Natural killer cell (primary cell): ENCODE measurements around the gene MALRD1. TPM values are rescaled to one million over a fixed set of nuclear protein-coding genes. Genes with fewer than 3 reads are reported as not detected.

Experiments
- ATAC-seq, 3 donors: fragments of 150-1000 bp in 2 of 3; fragments of 200-7000 bp in 1 of 3; cut with Tn5 transposase; 1 replicate in 1 of 3; 2 replicates in 2 of 3; pipeline ENCODE4 v1.10.0; 2021; ENCODE audit warnings: mild to moderate bottlenecking in 2 of 3, moderate library complexity in 2 of 3
- DNase-seq, 2 donors: peaks; one replicate each; pipeline versions ENCODE4 v3.0.0 to v3.0.0-alpha.2; 2013 to 2021; ENCODE audit warnings: mixed read lengths in 1 of 2
- H3K27ac ChIP-seq: one replicate; pipeline ENCODE4 v1.5.1; 2013; ENCODE audit warnings: mild to moderate bottlenecking, low read length
- H3K27me3 ChIP-seq: one replicate; pipeline ENCODE4 v1.6.1; 2013; ENCODE audit warnings: low read length; ENCODE audit not compliant: control insufficient read depth, insufficient read depth
- H3K36me3 ChIP-seq: one replicate; pipeline ENCODE4 v1.6.1; 2013; ENCODE audit warnings: low read length; ENCODE audit not compliant: control insufficient read depth, insufficient read depth
- H3K4me1 ChIP-seq: one replicate; pipeline ENCODE4 v1.6.1; 2013; ENCODE audit warnings: low read length; ENCODE audit not compliant: control insufficient read depth, insufficient read depth
- H3K4me3 ChIP-seq: one replicate; pipeline ENCODE4 v1.5.1; 2013; ENCODE audit warnings: low read length
- H3K9me3 ChIP-seq: one replicate; pipeline ENCODE4 v1.6.1; 2013; ENCODE audit warnings: low read length; ENCODE audit not compliant: control insufficient read depth, insufficient read depth
- H3K27ac Mint-ChIP-seq, 2 donors: one replicate each; pipeline ENCODE4 v1.8.0; 2022; ENCODE audit warnings: mild to moderate bottlenecking in 2 of 2, mixed read lengths in 2 of 2, moderate library complexity in 1 of 2
- H3K27me3 Mint-ChIP-seq, 2 donors: one replicate each; pipeline ENCODE4 v1.8.0; 2022; ENCODE audit warnings: low read depth in 2 of 2, mixed read lengths in 2 of 2
- H3K36me3 Mint-ChIP-seq: one replicate; pipeline ENCODE4 v1.8.0; 2022; ENCODE audit warnings: mixed read lengths
- H3K4me1 Mint-ChIP-seq, 2 donors: one replicate each; pipeline ENCODE4 v1.8.0; 2022; ENCODE audit warnings: mixed read lengths in 2 of 2
- H3K4me3 Mint-ChIP-seq: one replicate; pipeline ENCODE4 v1.8.0; 2022; ENCODE audit warnings: mild to moderate bottlenecking, moderate library complexity, mixed read lengths
- H3K9me3 Mint-ChIP-seq, 2 donors: one replicate each; pipeline ENCODE4 v1.8.0; 2022; ENCODE audit warnings: mixed read lengths in 2 of 2
- WGBS: methylation state at CpG from one replicate; pipeline ENCODE4 v1.1.7; 2013; ENCODE audit warnings: missing lambda C conversion rate; ENCODE audit not compliant: insufficient coverage; 5-methylcytosine and 5-hydroxymethylcytosine counted together
- intact Hi-C: fragments of 100-400 bp; cut with micrococcal nuclease; formaldehyde crosslinking; loops from one replicate; pipeline ENCODE4 v1.14.2; 2022
- total RNA-seq, 4 donors: library from RNA; stranded (reverse); fragments of 120-200 nt in 1 of 4; gene quantifications; one replicate each; pipeline versions ENCODE4 v1.2.3 to v1.2.4, GENCODE V29; 2013 to 2022
- TF ChIP-seq, protein P1 (sequence below): fragments of 200-600 bp; IDR thresholded peaks from one replicate; pipeline ENCODE4 v1.8.0; 2022; ENCODE audit warnings: antibody characterized with exemption

Gene MALRD1
- total RNA-seq, 3 donors from 2014 or later (not counting 1 experiment from before 2014, with no cell fraction given) = not detected

DNA sequence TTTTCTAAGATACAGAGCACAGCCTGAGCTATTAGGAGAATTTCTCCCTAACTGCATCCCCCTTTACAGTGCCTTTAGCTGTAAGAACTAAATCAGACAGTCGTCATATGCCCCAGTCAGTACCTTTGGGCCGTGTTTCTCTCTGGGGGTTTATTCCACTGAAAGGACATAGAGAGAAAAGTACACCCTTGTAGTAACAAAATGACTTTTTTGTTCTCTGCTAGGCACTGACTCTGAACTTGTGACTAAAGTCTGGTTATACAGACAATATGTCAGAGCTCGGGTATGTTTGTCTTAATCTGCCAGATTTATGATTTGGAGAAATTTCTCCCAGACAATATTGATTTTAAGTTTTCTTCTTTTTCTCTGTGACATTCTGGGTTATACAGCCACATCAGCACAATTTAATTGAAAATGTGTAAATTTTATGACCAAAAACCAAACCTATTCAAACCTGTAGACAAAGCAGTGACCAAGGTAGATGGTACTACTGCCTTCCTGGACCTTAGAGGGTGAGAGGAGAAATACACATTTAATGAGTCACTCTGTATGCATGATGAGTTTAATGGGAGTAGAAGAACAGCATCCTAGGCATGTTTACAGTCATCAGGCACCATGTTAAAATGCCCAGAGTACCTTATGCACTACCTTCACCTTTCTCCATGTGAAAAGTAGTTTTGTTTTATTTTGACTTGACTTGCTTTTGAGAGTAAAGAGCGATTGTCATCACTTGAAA lies 611.5 kb downstream of the MALRD1 start:
- H3K9me3 ChIP-seq = no peaks in the 10 kb centered on the region
- H3K4me1 ChIP-seq = no peaks in the 10 kb centered on the region
- no peak overlapping the region for H3K27ac Mint-ChIP-seq
- peaks cover 3 to 10% of the 10 kb centered on the region in 2 donors for H3K27me3 Mint-ChIP-seq
- no peak overlapping the region for H3K27ac ChIP-seq
- no peak for ATAC-seq
- WGBS = 89% methylated on average over 4 of the region's 4 CpGs
- no peaks in the 10 kb centered on the region for H3K4me1 Mint-ChIP-seq
- intact Hi-C loops = no loop called here
- H3K4me3 ChIP-seq = no peak overlapping the region
- no peaks in the 10 kb centered on the region for H3K9me3 Mint-ChIP-seq
- no peaks in the 10 kb centered on the region for H3K36me3 ChIP-seq
- no peak overlapping the region for H3K4me3 Mint-ChIP-seq
- H3K27me3 ChIP-seq = no peaks in the 10 kb centered on the region
- DNase-seq = no peak
- TF ChIP-seq, protein P1, sequence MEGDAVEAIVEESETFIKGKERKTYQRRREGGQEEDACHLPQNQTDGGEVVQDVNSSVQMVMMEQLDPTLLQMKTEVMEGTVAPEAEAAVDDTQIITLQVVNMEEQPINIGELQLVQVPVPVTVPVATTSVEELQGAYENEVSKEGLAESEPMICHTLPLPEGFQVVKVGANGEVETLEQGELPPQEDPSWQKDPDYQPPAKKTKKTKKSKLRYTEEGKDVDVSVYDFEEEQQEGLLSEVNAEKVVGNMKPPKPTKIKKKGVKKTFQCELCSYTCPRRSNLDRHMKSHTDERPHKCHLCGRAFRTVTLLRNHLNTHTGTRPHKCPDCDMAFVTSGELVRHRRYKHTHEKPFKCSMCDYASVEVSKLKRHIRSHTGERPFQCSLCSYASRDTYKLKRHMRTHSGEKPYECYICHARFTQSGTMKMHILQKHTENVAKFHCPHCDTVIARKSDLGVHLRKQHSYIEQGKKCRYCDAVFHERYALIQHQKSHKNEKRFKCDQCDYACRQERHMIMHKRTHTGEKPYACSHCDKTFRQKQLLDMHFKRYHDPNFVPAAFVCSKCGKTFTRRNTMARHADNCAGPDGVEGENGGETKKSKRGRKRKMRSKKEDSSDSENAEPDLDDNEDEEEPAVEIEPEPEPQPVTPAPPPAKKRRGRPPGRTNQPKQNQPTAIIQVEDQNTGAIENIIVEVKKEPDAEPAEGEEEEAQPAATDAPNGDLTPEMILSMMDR = no peak
- H3K36me3 Mint-ChIP-seq = no peaks in the 10 kb centered on the region

DNA sequence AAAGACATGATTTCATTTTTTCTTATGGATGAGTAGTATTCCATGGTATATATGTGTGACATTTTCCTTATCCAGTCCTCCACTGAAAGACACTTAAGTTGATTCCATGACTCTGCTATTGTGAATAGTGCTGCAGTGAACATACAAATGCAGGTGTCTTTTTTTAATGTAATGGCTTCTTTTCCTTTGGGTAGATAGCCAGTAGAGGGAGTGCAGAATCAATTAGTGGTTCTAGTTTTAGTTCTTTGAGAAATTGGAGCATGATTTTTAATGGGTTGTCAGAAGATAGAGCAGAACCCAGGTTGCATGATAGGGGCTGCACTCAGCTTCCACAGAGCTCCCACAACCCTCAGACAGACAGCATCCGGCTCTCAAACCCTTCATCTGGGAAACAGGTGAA lies 614.7 kb downstream of the MALRD1 start:
- Histone ChIP-seq H3K27ac (no peak overlapping the region), H3K4me3 (no peak overlapping the region), H3K9me3 (peaks cover 3% of the 10 kb centered on the region), H3K4me1 (no peaks in the 10 kb centered on the region), H3K27me3 (no peaks in the 10 kb centered on the region), H3K36me3 (no peaks in the 10 kb centered on the region)
- TF ChIP-seq, protein P1 = no peak
- Mint-ChIP-seq H3K27me3 (peaks cover 4 to 9% of the 10 kb centered on the region in 2 donors), H3K4me3 (no peak overlapping the region), H3K36me3 (no peaks in the 10 kb centered on the region), H3K4me1 (no peaks in the 10 kb centered on the region), H3K9me3 (no peaks in the 10 kb centered on the region), H3K27ac (no peak overlapping the region)
- WGBS = no CpG with 5 or more reads among the region's 1 CpG
- intact Hi-C loops = no loop called here
- ATAC-seq (no peak), DNase-seq (no peak)

DNA sequence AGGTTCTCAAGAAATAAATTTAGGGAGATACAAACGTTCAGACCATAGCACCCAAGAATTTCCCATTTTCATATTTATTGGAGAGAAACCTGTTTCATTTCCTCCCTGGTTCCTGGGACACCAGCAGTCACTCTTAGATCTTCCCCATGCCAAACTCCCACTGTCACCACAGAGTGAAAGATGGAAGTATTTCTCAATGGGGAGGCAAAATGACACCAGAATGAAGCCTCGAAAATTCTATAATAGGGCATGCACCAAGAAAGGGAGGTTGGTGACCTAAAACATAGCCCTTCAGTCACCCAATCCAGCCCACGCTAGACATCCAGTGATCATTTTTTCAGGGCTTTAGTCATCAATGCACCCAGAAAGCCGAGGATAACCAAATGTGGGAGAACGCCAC lies 619.5 kb downstream of the MALRD1 start:
- Mint-ChIP-seq H3K9me3 (no peaks in the 10 kb centered on the region), H3K36me3 (no peaks in the 10 kb centered on the region), H3K27ac (no peak overlapping the region), H3K4me1 (no peaks in the 10 kb centered on the region), H3K27me3 (peaks cover 8 to 9% of the 10 kb centered on the region in 2 donors), H3K4me3 (no peak overlapping the region)
- no peaks in the 10 kb centered on the region for H3K36me3 ChIP-seq
- ATAC-seq (no peak), DNase-seq (no peak)
- peaks cover 3% of the 10 kb centered on the region for H3K9me3 ChIP-seq
- 92% methylated on average over 4 of the region's 5 CpGs for WGBS
- TF ChIP-seq, protein P1 = no peak
- H3K4me1 ChIP-seq = no peaks in the 10 kb centered on the region
- H3K4me3 ChIP-seq = no peak overlapping the region
- no peaks in the 10 kb centered on the region for H3K27me3 ChIP-seq
- intact Hi-C loops = no loop called here
- no peak overlapping the region for H3K27ac ChIP-seq

DNA sequence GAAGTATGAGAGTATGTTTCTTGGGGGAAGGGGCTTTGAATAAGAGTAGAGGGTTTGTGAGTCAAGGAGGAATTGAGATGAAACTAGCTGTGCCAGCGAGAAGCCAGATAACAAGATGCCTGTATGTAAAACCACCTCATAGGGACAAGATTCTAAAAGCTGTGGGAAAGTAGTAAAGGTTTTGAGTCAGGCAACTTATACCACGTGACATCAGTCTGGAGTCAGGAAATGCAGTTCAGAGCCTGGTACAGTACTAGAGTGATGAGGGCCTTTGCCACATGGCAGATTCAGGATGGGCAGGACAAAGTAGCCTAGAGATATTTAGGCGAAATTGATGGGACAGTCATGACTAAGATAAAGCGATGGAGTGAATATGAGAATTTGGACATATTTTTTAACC lies 627.5 kb downstream of the MALRD1 start:
- DNase-seq = no peak
- H3K4me1 Mint-ChIP-seq = no peaks in the 10 kb centered on the region

More for the DNA sequence above, 627.5 kb downstream of the MALRD1 start:
- Histone ChIP-seq H3K9me3 (no peaks in the 10 kb centered on the region), H3K4me1 (no peaks in the 10 kb centered on the region), H3K27me3 (no peaks in the 10 kb centered on the region), H3K4me3 (no peak overlapping the region), H3K36me3 (no peaks in the 10 kb centered on the region), H3K27ac (no peak overlapping the region)
- H3K27ac Mint-ChIP-seq = no peak overlapping the region
- 84% methylated on average over 2 of the region's 4 CpGs for WGBS
- peaks cover 0 to 7% of the 10 kb centered on the region in 2 donors for H3K27me3 Mint-ChIP-seq
- H3K4me3 Mint-ChIP-seq = no peak overlapping the region
- intact Hi-C loops = no loop called here
- TF ChIP-seq, protein P1 = no peak
- ATAC-seq = no peak
- no peaks in the 10 kb centered on the region for H3K36me3 Mint-ChIP-seq
- H3K9me3 Mint-ChIP-seq = peaks cover 0 to 2% of the 10 kb centered on the region in 2 donors
